ENCODE data around the gene MTCL1. TPM values are rescaled to one million over a fixed set of nuclear protein-coding genes. Genes with fewer than 3 reads are reported as not detected.
A peak's percentile ranks its signal among the peaks of the same experiment; 100 is the strongest.

MTCL1 gene
- total RNA-seq, 1 experiment from 2014 or later: 3.8 TPM

DNA sequence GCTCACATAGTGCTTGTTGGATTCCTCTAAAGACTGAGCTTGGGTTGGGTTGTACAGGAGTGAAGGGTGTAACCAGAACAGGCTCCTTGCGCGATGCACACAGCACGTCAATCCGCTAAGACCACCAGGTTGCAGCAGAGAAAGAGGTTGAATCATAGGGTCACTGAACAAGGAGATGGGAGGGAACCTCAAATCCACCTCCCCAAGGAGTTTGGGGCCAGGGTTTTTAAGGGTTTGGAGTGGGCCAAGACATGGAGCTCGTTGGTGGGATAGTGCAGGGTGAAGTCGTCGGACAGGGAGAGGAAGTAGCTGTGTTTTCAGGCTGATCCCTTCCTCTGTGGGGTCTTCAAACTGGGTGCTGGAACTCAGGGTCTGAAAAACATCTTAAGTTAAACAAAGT lies 20.8 kb upstream of the MTCL1 start:
- in situ Hi-C loops (cut with HindIII; ENCODE audit: low pct_unique_long_range_greater_than_20kb, low sequenced_read_pairs): no loop called here
- DNase-seq (ENCODE audit: low read depth, low spot score): no peak

GRCh38 chr18:8685141-8685913 lies 20.0 kb upstream of the MTCL1 start:
- DNase-seq (ENCODE audit: low read depth, low spot score): peak; percentile 14
- in situ Hi-C loops (cut with HindIII; ENCODE audit: low pct_unique_long_range_greater_than_20kb, low sequenced_read_pairs): no loop called here

- no peak for DNase-seq (ENCODE audit: low read depth, low spot score)
- in situ Hi-C loops (cut with HindIII; ENCODE audit: low pct_unique_long_range_greater_than_20kb, low sequenced_read_pairs): no loop called here
Observed at GRCh38 chr18:8685914-8686216, 19.5 kb upstream of the MTCL1 start.

GRCh38 chr18:8686611-8687010 lies 18.7 kb upstream of the MTCL1 start:
- DNase-seq (ENCODE audit: low read depth, low spot score): no peak
- in situ Hi-C loops (cut with HindIII; ENCODE audit: low pct_unique_long_range_greater_than_20kb, low sequenced_read_pairs): no loop called here

GRCh38 chr18:8688216-8688800 lies 17.0 kb upstream of the MTCL1 start:
- DNase-seq (ENCODE audit: low read depth, low spot score): no peak
- in situ Hi-C loops (cut with HindIII; ENCODE audit: low pct_unique_long_range_greater_than_20kb, low sequenced_read_pairs): no loop called here

GRCh38 chr18:8688816-8689215 lies 16.5 kb upstream of the MTCL1 start:
- in situ Hi-C loops (cut with HindIII; ENCODE audit: low pct_unique_long_range_greater_than_20kb, low sequenced_read_pairs): no loop called here
- no peak for DNase-seq (ENCODE audit: low read depth, low spot score)

DNA sequence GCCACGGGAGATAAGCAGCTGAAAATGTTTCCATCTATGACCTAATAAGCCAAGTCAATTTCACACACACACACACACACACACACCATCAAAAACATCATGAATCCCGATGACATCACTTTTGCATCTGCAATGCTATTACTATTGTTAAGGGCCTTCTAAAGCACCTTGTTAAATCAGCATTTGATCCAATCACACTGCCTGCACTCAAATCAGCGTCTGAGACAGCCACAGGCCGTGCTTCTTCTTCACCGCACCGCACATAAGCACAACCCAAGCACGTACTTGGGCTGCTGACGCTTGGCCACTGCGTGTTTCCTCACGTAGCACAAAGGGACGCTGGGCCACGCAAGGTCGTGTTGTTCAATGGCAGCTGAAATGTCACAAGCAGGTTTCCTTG lies 15.8 kb upstream of the MTCL1 start:
- no peak for DNase-seq (ENCODE audit: low read depth, low spot score)
- in situ Hi-C loops (cut with HindIII; ENCODE audit: low pct_unique_long_range_greater_than_20kb, low sequenced_read_pairs): no loop called here

- in situ Hi-C loops (cut with HindIII; ENCODE audit: low pct_unique_long_range_greater_than_20kb, low sequenced_read_pairs): no loop called here
- DNase-seq (ENCODE audit: low read depth, low spot score): no peak
Observed at GRCh38 chr18:8694891-8695290, 10.5 kb upstream of the MTCL1 start.

GRCh38 chr18:8695932-8696517 lies 9.3 kb upstream of the MTCL1 start:
- no peak for DNase-seq (ENCODE audit: low read depth, low spot score)
- in situ Hi-C loops (cut with HindIII; ENCODE audit: low pct_unique_long_range_greater_than_20kb, low sequenced_read_pairs): no loop called here

DNA sequence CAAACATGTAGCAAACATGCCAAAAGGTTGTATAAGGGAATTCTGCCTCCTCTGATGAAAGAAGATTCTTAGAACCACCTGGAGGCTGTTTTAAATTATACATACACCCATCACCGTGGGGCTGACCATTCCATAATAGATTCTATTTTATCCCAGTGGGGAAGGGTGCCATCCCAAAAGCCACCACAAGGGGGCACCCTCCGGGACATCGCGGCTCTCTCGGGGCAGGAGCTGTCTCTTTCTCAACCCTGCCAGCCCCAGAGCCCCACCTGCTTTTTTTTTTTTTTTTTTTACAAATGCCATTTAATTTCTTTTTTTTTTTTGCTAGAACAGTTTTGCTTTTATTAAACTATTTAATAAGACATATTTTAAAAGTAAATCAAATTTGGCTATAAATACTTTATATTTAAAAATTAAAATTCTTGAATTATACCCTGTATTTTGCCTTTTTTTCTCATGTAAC lies 8.6 kb upstream of the MTCL1 start:
- in situ Hi-C loops (cut with HindIII; ENCODE audit: low pct_unique_long_range_greater_than_20kb, low sequenced_read_pairs): no loop called here
- peak; percentile 68 for DNase-seq (ENCODE audit: low read depth, low spot score)

DNA sequence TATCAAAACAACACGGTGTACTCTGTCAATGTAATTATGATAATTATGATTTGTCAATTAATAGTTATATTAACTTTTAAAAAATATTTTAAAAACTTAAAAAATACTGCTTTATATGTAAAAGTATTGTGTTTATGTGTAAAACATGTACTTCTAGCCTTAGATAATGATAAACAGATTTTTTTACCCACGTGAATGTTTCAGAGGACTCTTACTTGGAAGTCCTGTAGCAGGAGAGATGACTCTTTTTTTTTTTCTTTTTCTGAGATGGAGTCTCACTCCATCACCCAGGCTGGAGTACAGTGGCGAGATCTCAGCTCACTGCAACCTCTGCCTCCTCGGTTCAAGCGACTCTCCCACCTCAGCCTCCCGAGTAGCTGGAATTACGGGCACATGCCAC lies 6.2 kb upstream of the MTCL1 start:
- no peak for DNase-seq (ENCODE audit: low read depth, low spot score)
- in situ Hi-C loops (cut with HindIII; ENCODE audit: low pct_unique_long_range_greater_than_20kb, low sequenced_read_pairs): no loop called here

DNA sequence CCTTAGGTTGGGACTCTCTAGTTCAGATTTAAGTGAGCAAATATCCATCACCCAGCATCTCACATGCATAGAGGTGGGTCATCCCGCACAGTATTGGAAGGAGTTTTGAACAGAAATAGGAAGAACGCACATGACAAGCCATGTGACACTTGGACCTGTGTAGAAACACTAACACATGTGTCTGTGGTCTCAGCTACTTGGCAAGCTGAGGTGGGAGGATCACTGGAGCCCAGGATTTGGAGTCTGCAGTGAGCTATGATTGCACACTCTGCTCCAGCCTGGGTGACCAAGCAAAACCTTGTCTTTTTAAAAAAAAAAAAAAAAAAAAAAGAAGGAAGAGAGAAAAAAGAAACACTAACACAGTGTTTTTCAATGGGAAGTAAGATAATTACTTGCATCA lies 5.4 kb upstream of the MTCL1 start:
- DNase-seq (ENCODE audit: low read depth, low spot score): peak; percentile 28
- in situ Hi-C loops (cut with HindIII; ENCODE audit: low pct_unique_long_range_greater_than_20kb, low sequenced_read_pairs): no loop called here

GRCh38 chr18:8701546-8702118 lies 3.7 kb upstream of the MTCL1 start:
- no peak for DNase-seq (ENCODE audit: low read depth, low spot score)
- in situ Hi-C loops (cut with HindIII; ENCODE audit: low pct_unique_long_range_greater_than_20kb, low sequenced_read_pairs): no loop called here

DNA sequence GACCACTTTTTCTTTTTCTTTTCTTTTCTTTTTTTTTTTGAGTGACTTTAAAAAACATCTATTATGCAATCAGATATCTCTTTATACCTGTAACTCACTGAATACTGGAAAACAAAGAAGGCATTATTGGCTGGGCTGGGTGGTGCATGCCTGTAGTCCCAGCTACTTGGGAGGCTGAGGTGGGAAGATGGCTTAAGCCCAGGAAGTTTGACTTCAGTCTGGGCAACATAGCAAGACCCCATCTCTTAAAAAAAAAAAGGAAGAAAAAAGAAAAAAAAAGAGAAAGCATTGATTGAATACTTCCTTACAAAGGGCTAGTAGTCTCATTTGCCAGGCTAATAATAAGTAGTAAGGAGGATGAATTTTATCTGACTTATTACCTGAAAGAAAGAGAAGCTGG lies 2.7 kb upstream of the MTCL1 start:
- in situ Hi-C loops (cut with HindIII; ENCODE audit: low pct_unique_long_range_greater_than_20kb, low sequenced_read_pairs): no loop called here
- no peak for DNase-seq (ENCODE audit: low read depth, low spot score)

GRCh38 chr18:8703092-8703709 lies 2.2 kb upstream of the MTCL1 start:
- in situ Hi-C loops (cut with HindIII; ENCODE audit: low pct_unique_long_range_greater_than_20kb, low sequenced_read_pairs): no loop called here
- DNase-seq (ENCODE audit: low read depth, low spot score): no peak

GRCh38 chr18:8703781-8704301 lies 1.5 kb upstream of the MTCL1 start:
- no peak for DNase-seq (ENCODE audit: low read depth, low spot score)
- in situ Hi-C loops (cut with HindIII; ENCODE audit: low pct_unique_long_range_greater_than_20kb, low sequenced_read_pairs): no loop called here

DNA sequence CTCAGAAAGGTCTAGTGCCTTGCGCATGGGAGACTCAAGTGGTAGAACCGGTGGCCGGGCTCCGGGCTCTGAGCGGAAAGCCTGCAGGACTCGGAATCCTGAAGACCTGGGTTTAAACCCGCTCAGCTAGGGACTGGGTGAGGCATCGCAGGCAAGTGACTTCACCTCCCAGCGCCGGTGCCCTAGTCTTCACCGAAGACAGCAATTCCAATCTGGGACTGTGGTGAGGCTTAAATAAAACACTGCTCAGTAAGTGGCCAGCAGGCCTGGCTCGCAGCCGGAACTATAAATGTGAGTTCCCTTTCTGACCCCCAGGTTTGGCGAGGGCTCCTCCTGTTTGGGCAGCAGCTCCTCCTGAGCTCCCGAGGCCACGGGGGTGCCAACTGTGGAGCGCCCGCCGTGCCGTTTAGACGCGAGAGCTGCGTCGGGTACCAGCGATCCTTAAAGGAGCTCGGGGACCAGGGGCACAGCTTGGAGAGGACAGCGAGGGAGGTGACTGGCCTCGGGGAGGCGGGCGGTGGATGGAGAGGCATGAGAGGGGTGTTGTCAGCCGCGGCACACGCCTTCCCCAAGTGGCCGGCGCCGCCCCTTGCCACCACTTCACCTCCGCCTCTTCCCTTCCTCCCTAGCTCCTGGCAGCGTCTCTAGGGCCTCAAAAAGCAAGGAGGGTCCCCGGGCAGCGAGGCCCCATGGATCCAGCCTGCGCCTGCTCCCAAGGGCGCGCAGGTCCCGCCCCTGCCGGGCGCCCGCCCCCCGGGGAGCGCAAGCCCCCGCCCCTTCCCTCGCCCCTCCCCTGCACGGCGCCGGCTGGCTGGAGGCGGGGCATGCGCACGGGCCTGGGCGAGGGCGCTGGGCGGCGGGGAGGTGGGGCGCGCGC lies 757 bp upstream of the MTCL1 start:
- peak; percentile 83 for DNase-seq (ENCODE audit: low read depth, low spot score)
- in situ Hi-C loops (cut with HindIII; ENCODE audit: low pct_unique_long_range_greater_than_20kb, low sequenced_read_pairs): no loop called here

All from SK-MEL-5 (cell line).